HL-60 (cell line): ENCODE measurements around the gene SNAI3.

Experiments used
- DNase-seq, 2 experiments: peaks; one replicate each; pipeline ENCODE4 v3.0.0-alpha.2; 2010 to 2020; ENCODE audit warnings: low read depth in 1 of 2, low spot score in 1 of 2
- H3K27ac ChIP-seq: fragments of 250-450 bp; sonication (Bioruptor Pico); replicated peaks from 2 replicates; pipeline ENCODE4 v1.5.1; 2020; ENCODE audit warnings: mild to moderate bottlenecking, moderate library complexity
- H3K27me3 ChIP-seq: fragments of 250-450 bp; sonication (Bioruptor Pico); 2 replicates; pipeline ENCODE4 v1.5.1; 2021; ENCODE audit warnings: mild to moderate bottlenecking, moderate library complexity; ENCODE audit not compliant: insufficient read depth, poor library complexity, severe bottlenecking
- H3K4me3 ChIP-seq: replicated peaks from 2 replicates; pipeline ENCODE4 v1.5.1; 2011; ENCODE audit warnings: mild to moderate bottlenecking, control low read depth, low read length; ENCODE audit not compliant: insufficient read depth
- GABPA ChIP-seq: IDR thresholded peaks from 2 replicates; pipeline ENCODE4 v1.6.1; 2012; ENCODE audit warnings: low read depth
- POLR2AphosphoS5 ChIP-seq: IDR thresholded peaks from 2 replicates; pipeline ENCODE4 v1.6.1; 2012; ENCODE audit warnings: low read depth
- SPI1 ChIP-seq: IDR thresholded peaks from 2 replicates; pipeline ENCODE4 v1.6.1; 2012; ENCODE audit warnings: low read depth, mild to moderate bottlenecking, borderline replicate concordance
- TF ChIP-seq, protein P1 (sequence below): IDR thresholded peaks from one replicate; pipeline ENCODE4 v1.5.1; 2011; ENCODE audit warnings: low read length, control low read depth, inconsistent platforms; ENCODE audit not compliant: insufficient read depth
- TF ChIP-seq, protein P2 (sequence below): IDR thresholded peaks from 2 replicates; pipeline ENCODE4 v1.6.1; 2012; ENCODE audit warnings: low read depth; ENCODE audit not compliant: insufficient replicate concordance

Gene SNAI3

DNA sequence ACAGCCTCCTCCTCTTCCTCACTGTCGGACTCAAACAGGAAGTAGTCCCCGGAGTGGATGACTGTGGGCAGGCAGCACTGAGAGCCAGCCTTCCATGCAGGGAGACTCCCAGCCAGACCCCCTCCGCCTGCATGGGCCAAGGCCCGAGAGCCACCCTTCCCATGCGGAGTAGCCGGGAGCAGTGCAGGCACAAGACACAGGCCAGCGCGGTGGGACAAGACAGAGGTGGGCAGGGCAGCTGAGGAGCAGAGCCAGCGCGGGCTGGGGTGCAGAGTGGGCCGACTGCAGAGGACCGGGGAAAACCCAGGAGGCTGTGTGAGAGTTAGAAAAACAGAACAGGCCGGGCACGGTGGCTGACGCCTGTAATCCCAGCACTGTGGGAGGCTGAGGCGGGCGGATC lies 37.6 kb upstream of the SNAI3 start:
- Histone ChIP-seq H3K4me3 (no peak overlapping the region), H3K27me3 (no peaks in the 10 kb centered on the region), H3K27ac (no peak overlapping the region)
- TF ChIP-seq POLR2AphosphoS5 (no peak), GABPA (no peak)
- TF ChIP-seq, protein P1, sequence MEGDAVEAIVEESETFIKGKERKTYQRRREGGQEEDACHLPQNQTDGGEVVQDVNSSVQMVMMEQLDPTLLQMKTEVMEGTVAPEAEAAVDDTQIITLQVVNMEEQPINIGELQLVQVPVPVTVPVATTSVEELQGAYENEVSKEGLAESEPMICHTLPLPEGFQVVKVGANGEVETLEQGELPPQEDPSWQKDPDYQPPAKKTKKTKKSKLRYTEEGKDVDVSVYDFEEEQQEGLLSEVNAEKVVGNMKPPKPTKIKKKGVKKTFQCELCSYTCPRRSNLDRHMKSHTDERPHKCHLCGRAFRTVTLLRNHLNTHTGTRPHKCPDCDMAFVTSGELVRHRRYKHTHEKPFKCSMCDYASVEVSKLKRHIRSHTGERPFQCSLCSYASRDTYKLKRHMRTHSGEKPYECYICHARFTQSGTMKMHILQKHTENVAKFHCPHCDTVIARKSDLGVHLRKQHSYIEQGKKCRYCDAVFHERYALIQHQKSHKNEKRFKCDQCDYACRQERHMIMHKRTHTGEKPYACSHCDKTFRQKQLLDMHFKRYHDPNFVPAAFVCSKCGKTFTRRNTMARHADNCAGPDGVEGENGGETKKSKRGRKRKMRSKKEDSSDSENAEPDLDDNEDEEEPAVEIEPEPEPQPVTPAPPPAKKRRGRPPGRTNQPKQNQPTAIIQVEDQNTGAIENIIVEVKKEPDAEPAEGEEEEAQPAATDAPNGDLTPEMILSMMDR, result no peak
- no peak for DNase-seq

DNA sequence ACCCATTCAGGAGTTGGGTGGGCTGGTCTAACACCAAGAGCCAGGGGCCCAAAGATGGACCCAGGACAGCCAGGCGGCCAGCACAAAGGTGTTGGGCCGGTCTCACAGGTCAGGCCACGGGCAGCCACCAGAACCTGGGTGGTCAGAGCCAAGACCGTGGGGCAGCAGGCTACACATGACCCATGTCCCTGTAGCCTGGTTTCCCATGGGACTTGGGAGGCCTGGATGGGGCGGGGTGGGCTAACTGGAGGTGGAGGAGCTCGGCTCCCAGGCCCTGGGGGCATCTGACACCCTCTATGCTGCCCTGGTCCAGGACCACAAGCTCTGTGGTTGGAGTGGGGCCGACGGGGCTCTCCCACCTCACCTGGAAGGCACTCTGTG lies 37.2 kb upstream of the SNAI3 start:
- TF ChIP-seq, protein P2, sequence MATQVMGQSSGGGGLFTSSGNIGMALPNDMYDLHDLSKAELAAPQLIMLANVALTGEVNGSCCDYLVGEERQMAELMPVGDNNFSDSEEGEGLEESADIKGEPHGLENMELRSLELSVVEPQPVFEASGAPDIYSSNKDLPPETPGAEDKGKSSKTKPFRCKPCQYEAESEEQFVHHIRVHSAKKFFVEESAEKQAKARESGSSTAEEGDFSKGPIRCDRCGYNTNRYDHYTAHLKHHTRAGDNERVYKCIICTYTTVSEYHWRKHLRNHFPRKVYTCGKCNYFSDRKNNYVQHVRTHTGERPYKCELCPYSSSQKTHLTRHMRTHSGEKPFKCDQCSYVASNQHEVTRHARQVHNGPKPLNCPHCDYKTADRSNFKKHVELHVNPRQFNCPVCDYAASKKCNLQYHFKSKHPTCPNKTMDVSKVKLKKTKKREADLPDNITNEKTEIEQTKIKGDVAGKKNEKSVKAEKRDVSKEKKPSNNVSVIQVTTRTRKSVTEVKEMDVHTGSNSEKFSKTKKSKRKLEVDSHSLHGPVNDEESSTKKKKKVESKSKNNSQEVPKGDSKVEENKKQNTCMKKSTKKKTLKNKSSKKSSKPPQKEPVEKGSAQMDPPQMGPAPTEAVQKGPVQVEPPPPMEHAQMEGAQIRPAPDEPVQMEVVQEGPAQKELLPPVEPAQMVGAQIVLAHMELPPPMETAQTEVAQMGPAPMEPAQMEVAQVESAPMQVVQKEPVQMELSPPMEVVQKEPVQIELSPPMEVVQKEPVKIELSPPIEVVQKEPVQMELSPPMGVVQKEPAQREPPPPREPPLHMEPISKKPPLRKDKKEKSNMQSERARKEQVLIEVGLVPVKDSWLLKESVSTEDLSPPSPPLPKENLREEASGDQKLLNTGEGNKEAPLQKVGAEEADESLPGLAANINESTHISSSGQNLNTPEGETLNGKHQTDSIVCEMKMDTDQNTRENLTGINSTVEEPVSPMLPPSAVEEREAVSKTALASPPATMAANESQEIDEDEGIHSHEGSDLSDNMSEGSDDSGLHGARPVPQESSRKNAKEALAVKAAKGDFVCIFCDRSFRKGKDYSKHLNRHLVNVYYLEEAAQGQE, result no peak
- no peak for TF ChIP-seq SPI1
- TF ChIP-seq, protein P1, result no peak
- TF ChIP-seq GABPA, result no peak
- TF ChIP-seq POLR2AphosphoS5, result no peak
- no peaks in the 10 kb centered on the region for H3K27me3 ChIP-seq

DNA sequence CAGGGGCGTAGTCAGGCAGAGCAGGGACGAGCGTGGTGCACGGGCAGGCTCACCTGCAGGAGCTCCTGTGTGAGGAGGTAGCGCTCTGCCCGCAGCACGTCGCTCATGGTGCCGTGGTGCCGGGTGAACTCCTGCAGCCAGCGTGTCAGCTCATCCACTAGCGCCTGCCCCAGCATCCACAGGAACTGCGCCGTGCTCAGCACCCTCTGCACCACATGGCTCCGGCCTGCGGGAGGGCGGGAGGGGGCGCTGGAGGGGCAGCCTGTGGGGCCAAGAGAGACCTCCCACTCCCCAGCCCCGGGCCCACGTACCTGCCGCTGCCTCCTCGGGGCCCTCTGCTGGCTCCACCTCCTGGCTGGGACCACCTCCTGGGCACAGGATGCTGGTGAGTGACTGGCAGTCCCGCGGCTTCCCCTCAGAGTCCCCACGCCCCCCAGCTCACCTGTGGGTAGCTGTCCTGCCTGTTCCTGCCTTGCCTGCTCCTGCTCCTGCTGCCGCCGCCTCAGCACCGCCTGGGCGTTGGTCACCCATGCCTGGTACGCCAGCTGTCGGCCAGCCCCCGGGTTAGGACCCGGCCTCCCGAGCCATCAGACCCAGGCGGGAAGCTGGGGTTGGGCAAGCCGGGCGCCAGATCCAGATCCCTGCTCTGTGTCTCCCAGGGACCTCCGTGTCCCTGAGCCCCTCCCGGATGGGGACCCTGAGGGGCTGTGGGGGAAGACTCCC lies 36.6 kb upstream of the SNAI3 start:
- Histone ChIP-seq H3K27me3 (no peaks in the 10 kb centered on the region), H3K27ac (no peak overlapping the region), H3K4me3 (no peak overlapping the region)
- DNase-seq, result no peak
- TF ChIP-seq POLR2AphosphoS5 (no peak), GABPA (no peak), SPI1 (no peak)
- TF ChIP-seq, protein P1, result no peak
- TF ChIP-seq, protein P2, result no peak

More for the DNA sequence above, 37.2 kb upstream of the SNAI3 start:
- no peak for DNase-seq
- Histone ChIP-seq H3K27ac (no peak overlapping the region), H3K4me3 (no peak overlapping the region)
